ENCODE results near the gene CTNND2.
A peak's percentile ranks its signal among the peaks of the same experiment; 100 is the strongest.

Gene CTNND2

GRCh38 chr5:10989577-10990263 lies 914.5 kb downstream of the CTNND2 start:
- H3K9me3 ChIP-seq (ENCODE audit: control insufficient read depth, insufficient read depth, low read length): no peaks in the 10 kb centered on the region
- WGBS (ENCODE audit: insufficient coverage, insufficient read length): no CpG with 5 or more reads among the region's 6 CpGs
- no peak overlapping the region for H3K4me3 ChIP-seq (ENCODE audit: low read length)
- H3K36me3 ChIP-seq (ENCODE audit: control insufficient read depth, insufficient read depth, low read length): no peaks in the 10 kb centered on the region
- no peaks in the 10 kb centered on the region for H3K27me3 ChIP-seq (ENCODE audit: control insufficient read depth, insufficient read depth, low read length)
- DNase-seq (ENCODE audit: low read depth, low spot score): no peak
- no peak overlapping the region for H3K27ac ChIP-seq (ENCODE audit: low read length)
- no peaks in the 10 kb centered on the region for H3K4me1 ChIP-seq (ENCODE audit: control insufficient read depth, insufficient read depth, low read length)

GRCh38 chr5:10988622-10989021 lies 915.6 kb downstream of the CTNND2 start:
- WGBS (ENCODE audit: insufficient coverage, insufficient read length): no CpG with 5 or more reads among the region's 2 CpGs
- Histone ChIP-seq H3K4me3 (ENCODE audit: low read length) (no peak overlapping the region), H3K27me3 (ENCODE audit: control insufficient read depth, insufficient read depth, low read length) (no peaks in the 10 kb centered on the region)

GRCh38 chr5:10987925-10988504 lies 916.2 kb downstream of the CTNND2 start:
- DNase-seq (ENCODE audit: low read depth, low spot score): peak; percentile 73
- no CpG with 5 or more reads among the region's 17 CpGs for WGBS (ENCODE audit: insufficient coverage, insufficient read length)
- H3K9me3 ChIP-seq (ENCODE audit: control insufficient read depth, insufficient read depth, low read length): no peaks in the 10 kb centered on the region
- H3K36me3 ChIP-seq (ENCODE audit: control insufficient read depth, insufficient read depth, low read length): no peaks in the 10 kb centered on the region
- H3K4me1 ChIP-seq (ENCODE audit: control insufficient read depth, insufficient read depth, low read length): no peaks in the 10 kb centered on the region
- H3K4me3 ChIP-seq (ENCODE audit: low read length): no peak overlapping the region
- H3K27ac ChIP-seq (ENCODE audit: low read length): no peak overlapping the region
- H3K27me3 ChIP-seq (ENCODE audit: control insufficient read depth, insufficient read depth, low read length): no peaks in the 10 kb centered on the region

More at GRCh38 chr5:10988622-10989021, 915.6 kb downstream of the CTNND2 start:
- H3K4me1 ChIP-seq (ENCODE audit: control insufficient read depth, insufficient read depth, low read length): no peaks in the 10 kb centered on the region
- H3K36me3 ChIP-seq (ENCODE audit: control insufficient read depth, insufficient read depth, low read length): no peaks in the 10 kb centered on the region
- no peaks in the 10 kb centered on the region for H3K9me3 ChIP-seq (ENCODE audit: control insufficient read depth, insufficient read depth, low read length)
- DNase-seq (ENCODE audit: low read depth, low spot score): no peak
- H3K27ac ChIP-seq (ENCODE audit: low read length): no peak overlapping the region

- no peak for DNase-seq (ENCODE audit: low read depth, low spot score)
- no peaks in the 10 kb centered on the region for H3K4me1 ChIP-seq (ENCODE audit: control insufficient read depth, insufficient read depth, low read length)
- H3K4me3 ChIP-seq (ENCODE audit: low read length): no peak overlapping the region
- no peaks in the 10 kb centered on the region for H3K9me3 ChIP-seq (ENCODE audit: control insufficient read depth, insufficient read depth, low read length)
- H3K27me3 ChIP-seq (ENCODE audit: control insufficient read depth, insufficient read depth, low read length): no peaks in the 10 kb centered on the region
- H3K36me3 ChIP-seq (ENCODE audit: control insufficient read depth, insufficient read depth, low read length): no peaks in the 10 kb centered on the region
- WGBS (ENCODE audit: insufficient coverage, insufficient read length): no CpG with 5 or more reads among the region's 8 CpGs
- no peak overlapping the region for H3K27ac ChIP-seq (ENCODE audit: low read length)
Measured at GRCh38 chr5:10987276-10987924, 916.8 kb downstream of the CTNND2 start.

GRCh38 chr5:10985721-10986110 lies 918.5 kb downstream of the CTNND2 start:
- Histone ChIP-seq H3K4me3 (ENCODE audit: low read length) (no peak overlapping the region), H3K27ac (ENCODE audit: low read length) (no peak overlapping the region), H3K4me1 (ENCODE audit: control insufficient read depth, insufficient read depth, low read length) (no peaks in the 10 kb centered on the region), H3K9me3 (ENCODE audit: control insufficient read depth, insufficient read depth, low read length) (no peaks in the 10 kb centered on the region), H3K36me3 (ENCODE audit: control insufficient read depth, insufficient read depth, low read length) (no peaks in the 10 kb centered on the region), H3K27me3 (ENCODE audit: control insufficient read depth, insufficient read depth, low read length) (no peaks in the 10 kb centered on the region)
- WGBS (ENCODE audit: insufficient coverage, insufficient read length): no CpG with 5 or more reads among the region's 2 CpGs
- no peak for DNase-seq (ENCODE audit: low read depth, low spot score)

DNA sequence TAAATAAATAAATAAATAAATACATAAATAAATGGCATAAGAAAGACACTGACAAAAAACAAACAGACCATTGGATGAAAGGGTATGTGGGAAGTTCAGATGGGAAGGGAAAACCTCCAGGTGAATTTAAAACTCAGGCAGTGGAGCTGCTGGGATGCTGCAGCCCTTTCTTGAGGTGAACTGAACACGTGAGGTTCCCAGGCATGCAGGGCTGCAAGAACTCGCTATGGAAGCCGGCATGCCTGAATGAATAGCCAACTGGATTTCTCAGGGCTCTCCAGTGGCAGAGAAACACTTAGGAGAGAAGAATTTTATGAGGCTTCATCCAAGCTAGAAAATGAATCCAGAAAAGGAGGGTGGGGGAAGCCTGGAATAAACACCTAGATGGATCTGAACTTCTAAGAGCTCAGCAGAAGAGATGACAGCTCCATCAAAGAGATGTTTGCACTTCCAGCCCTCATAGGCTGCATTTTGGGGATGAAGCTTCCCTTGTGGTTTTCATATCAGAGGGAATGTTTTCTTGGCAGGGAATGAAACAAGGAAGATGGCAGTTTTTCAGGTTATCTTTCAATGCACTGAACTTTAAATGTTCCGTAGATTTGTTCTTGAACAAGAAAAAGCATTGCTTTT lies 919.0 kb downstream of the CTNND2 start:
- DNase-seq (ENCODE audit: low read depth, low spot score): no peak
- H3K4me3 ChIP-seq (ENCODE audit: low read length): no peak overlapping the region
- WGBS (ENCODE audit: insufficient coverage, insufficient read length): no CpG with 5 or more reads among the region's 4 CpGs
- H3K36me3 ChIP-seq (ENCODE audit: control insufficient read depth, insufficient read depth, low read length): no peaks in the 10 kb centered on the region
- no peaks in the 10 kb centered on the region for H3K27me3 ChIP-seq (ENCODE audit: control insufficient read depth, insufficient read depth, low read length)
- H3K27ac ChIP-seq (ENCODE audit: low read length): no peak overlapping the region
- no peaks in the 10 kb centered on the region for H3K4me1 ChIP-seq (ENCODE audit: control insufficient read depth, insufficient read depth, low read length)
- H3K9me3 ChIP-seq (ENCODE audit: control insufficient read depth, insufficient read depth, low read length): no peaks in the 10 kb centered on the region

GRCh38 chr5:10984021-10984715 lies 920.1 kb downstream of the CTNND2 start:
- H3K9me3 ChIP-seq (ENCODE audit: control insufficient read depth, insufficient read depth, low read length): no peaks in the 10 kb centered on the region
- H3K4me3 ChIP-seq (ENCODE audit: low read length): no peak overlapping the region
- H3K27ac ChIP-seq (ENCODE audit: low read length): no peak overlapping the region
- WGBS (ENCODE audit: insufficient coverage, insufficient read length): no CpG with 5 or more reads among the region's 10 CpGs
- DNase-seq (ENCODE audit: low read depth, low spot score): no peak
- H3K36me3 ChIP-seq (ENCODE audit: control insufficient read depth, insufficient read depth, low read length): no peaks in the 10 kb centered on the region
- H3K27me3 ChIP-seq (ENCODE audit: control insufficient read depth, insufficient read depth, low read length): no peaks in the 10 kb centered on the region
- H3K4me1 ChIP-seq (ENCODE audit: control insufficient read depth, insufficient read depth, low read length): no peaks in the 10 kb centered on the region

DNA sequence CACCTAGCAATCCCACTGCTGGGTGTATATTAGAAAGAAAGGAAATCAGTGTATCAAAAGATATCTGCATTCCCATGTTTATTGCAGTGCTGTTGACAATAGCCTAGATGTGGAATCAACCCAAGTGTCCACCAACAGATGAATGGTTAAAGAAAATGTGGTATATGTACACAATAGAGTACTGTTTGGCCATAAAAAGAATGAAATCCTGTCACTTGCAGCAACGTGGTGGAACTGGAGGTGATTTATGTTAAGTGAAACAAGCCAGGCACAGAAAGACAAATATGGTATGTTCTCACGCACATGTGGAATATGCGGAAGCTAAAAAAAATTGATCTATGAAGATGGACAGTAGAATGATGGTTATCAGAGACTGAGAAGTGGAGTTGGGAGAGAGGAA lies 921.6 kb downstream of the CTNND2 start:
- Histone ChIP-seq H3K36me3 (ENCODE audit: control insufficient read depth, insufficient read depth, low read length) (no peaks in the 10 kb centered on the region), H3K27ac (ENCODE audit: low read length) (no peak overlapping the region), H3K4me1 (ENCODE audit: control insufficient read depth, insufficient read depth, low read length) (no peaks in the 10 kb centered on the region), H3K4me3 (ENCODE audit: low read length) (no peak overlapping the region), H3K9me3 (ENCODE audit: control insufficient read depth, insufficient read depth, low read length) (no peaks in the 10 kb centered on the region), H3K27me3 (ENCODE audit: control insufficient read depth, insufficient read depth, low read length) (no peaks in the 10 kb centered on the region)
- no CpG with 5 or more reads among the region's 3 CpGs for WGBS (ENCODE audit: insufficient coverage, insufficient read length)
- DNase-seq (ENCODE audit: low read depth, low spot score): no peak

- H3K36me3 ChIP-seq (ENCODE audit: control insufficient read depth, insufficient read depth, low read length): no peaks in the 10 kb centered on the region
- no peak for DNase-seq (ENCODE audit: low read depth, low spot score)
- no peaks in the 10 kb centered on the region for H3K9me3 ChIP-seq (ENCODE audit: control insufficient read depth, insufficient read depth, low read length)
- H3K4me1 ChIP-seq (ENCODE audit: control insufficient read depth, insufficient read depth, low read length): no peaks in the 10 kb centered on the region
- H3K27ac ChIP-seq (ENCODE audit: low read length): no peak overlapping the region
- no CpG with 5 or more reads among the region's 3 CpGs for WGBS (ENCODE audit: insufficient coverage, insufficient read length)
- no peaks in the 10 kb centered on the region for H3K27me3 ChIP-seq (ENCODE audit: control insufficient read depth, insufficient read depth, low read length)
- no peak overlapping the region for H3K4me3 ChIP-seq (ENCODE audit: low read length)
Measured at GRCh38 chr5:10981932-10982331, 922.3 kb downstream of the CTNND2 start.

GRCh38 chr5:10977011-10977410 lies 927.2 kb downstream of the CTNND2 start:
- H3K4me3 ChIP-seq (ENCODE audit: low read length): no peak overlapping the region
- no peaks in the 10 kb centered on the region for H3K9me3 ChIP-seq (ENCODE audit: control insufficient read depth, insufficient read depth, low read length)
- no CpG with 5 or more reads among the region's 5 CpGs for WGBS (ENCODE audit: insufficient coverage, insufficient read length)
- H3K36me3 ChIP-seq (ENCODE audit: control insufficient read depth, insufficient read depth, low read length): no peaks in the 10 kb centered on the region
- no peak for DNase-seq (ENCODE audit: low read depth, low spot score)
- no peaks in the 10 kb centered on the region for H3K27me3 ChIP-seq (ENCODE audit: control insufficient read depth, insufficient read depth, low read length)
- no peak overlapping the region for H3K27ac ChIP-seq (ENCODE audit: low read length)
- no peaks in the 10 kb centered on the region for H3K4me1 ChIP-seq (ENCODE audit: control insufficient read depth, insufficient read depth, low read length)
